Measurements from ENCODE around the gene LRP1B. TPM values are rescaled to one million over a fixed set of nuclear protein-coding genes. Genes with fewer than 3 reads are reported as not detected.

The LRP1B gene
- total RNA-seq, 1 donor from 2014 or later: 0.54 TPM

DNA sequence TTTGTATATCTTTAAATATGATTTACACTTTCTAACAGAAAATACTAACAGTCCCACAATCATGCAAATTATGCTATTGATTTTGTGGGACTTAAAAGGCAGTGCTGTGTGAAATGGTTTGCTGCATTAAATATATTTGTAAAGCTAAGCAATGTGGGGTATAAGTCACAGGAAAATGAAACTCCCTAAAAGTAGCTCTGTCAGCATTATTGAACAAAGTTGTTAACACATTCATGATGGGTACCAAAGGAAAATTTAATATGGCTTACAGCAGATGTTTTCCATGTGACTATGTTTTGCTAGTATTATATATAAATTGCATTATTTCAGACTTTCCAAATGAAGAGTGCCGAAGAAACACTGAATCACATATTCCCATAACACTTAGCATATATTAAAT lies 1450.0 kb downstream of the LRP1B start:
- no peak for DNase-seq (ENCODE audit: low read depth, low spot score)
- no peaks in the 10 kb centered on the region for H3K9me3 Mint-ChIP-seq
- no peak overlapping the region for H3K27ac Mint-ChIP-seq (ENCODE audit: unreplicated experiment)
- no peaks in the 10 kb centered on the region for H3K36me3 Mint-ChIP-seq (ENCODE audit: low read depth)
- H3K4me1 Mint-ChIP-seq: no peaks in the 10 kb centered on the region
- H3K4me3 Mint-ChIP-seq: no peak overlapping the region
- TF ChIP-seq, protein P1, sequence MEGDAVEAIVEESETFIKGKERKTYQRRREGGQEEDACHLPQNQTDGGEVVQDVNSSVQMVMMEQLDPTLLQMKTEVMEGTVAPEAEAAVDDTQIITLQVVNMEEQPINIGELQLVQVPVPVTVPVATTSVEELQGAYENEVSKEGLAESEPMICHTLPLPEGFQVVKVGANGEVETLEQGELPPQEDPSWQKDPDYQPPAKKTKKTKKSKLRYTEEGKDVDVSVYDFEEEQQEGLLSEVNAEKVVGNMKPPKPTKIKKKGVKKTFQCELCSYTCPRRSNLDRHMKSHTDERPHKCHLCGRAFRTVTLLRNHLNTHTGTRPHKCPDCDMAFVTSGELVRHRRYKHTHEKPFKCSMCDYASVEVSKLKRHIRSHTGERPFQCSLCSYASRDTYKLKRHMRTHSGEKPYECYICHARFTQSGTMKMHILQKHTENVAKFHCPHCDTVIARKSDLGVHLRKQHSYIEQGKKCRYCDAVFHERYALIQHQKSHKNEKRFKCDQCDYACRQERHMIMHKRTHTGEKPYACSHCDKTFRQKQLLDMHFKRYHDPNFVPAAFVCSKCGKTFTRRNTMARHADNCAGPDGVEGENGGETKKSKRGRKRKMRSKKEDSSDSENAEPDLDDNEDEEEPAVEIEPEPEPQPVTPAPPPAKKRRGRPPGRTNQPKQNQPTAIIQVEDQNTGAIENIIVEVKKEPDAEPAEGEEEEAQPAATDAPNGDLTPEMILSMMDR (conservative IDR thresholded peaks at IDR 0.05): no peak
- H3K27me3 Mint-ChIP-seq (ENCODE audit: low read depth): no peaks in the 10 kb centered on the region

GRCh38 chr2:140679752-140680151 lies 1451.1 kb downstream of the LRP1B start:
- Mint-ChIP-seq H3K27me3 (ENCODE audit: low read depth) (no peaks in the 10 kb centered on the region), H3K27ac (ENCODE audit: unreplicated experiment) (no peak overlapping the region), H3K4me1 (no peaks in the 10 kb centered on the region), H3K36me3 (ENCODE audit: low read depth) (no peaks in the 10 kb centered on the region), H3K4me3 (no peak overlapping the region), H3K9me3 (no peaks in the 10 kb centered on the region)
- TF ChIP-seq, protein P1 (conservative IDR thresholded peaks at IDR 0.05): no peak
- no peak for DNase-seq (ENCODE audit: low read depth, low spot score)

GRCh38 chr2:140669911-140670310 lies 1460.9 kb downstream of the LRP1B start:
- Mint-ChIP-seq H3K9me3 (peaks cover 7% of the 10 kb centered on the region), H3K4me3 (no peak overlapping the region), H3K27me3 (ENCODE audit: low read depth) (no peaks in the 10 kb centered on the region), H3K36me3 (ENCODE audit: low read depth) (no peaks in the 10 kb centered on the region), H3K27ac (ENCODE audit: unreplicated experiment) (no peak overlapping the region), H3K4me1 (no peaks in the 10 kb centered on the region)
- TF ChIP-seq, protein P1 (conservative IDR thresholded peaks at IDR 0.05): no peak
- DNase-seq (ENCODE audit: low read depth, low spot score): no peak

- TF ChIP-seq, protein P1 (conservative IDR thresholded peaks at IDR 0.05): no peak
- H3K4me3 Mint-ChIP-seq: no peak overlapping the region
Measured at GRCh38 chr2:140667203-140667602, 1463.6 kb downstream of the LRP1B start.

GRCh38 chr2:140662504-140662903 lies 1468.3 kb downstream of the LRP1B start:
- H3K4me3 Mint-ChIP-seq: no peak overlapping the region
- TF ChIP-seq, protein P1 (conservative IDR thresholded peaks at IDR 0.05): no peak
- no peaks in the 10 kb centered on the region for H3K4me1 Mint-ChIP-seq
- no peaks in the 10 kb centered on the region for H3K9me3 Mint-ChIP-seq
- H3K36me3 Mint-ChIP-seq (ENCODE audit: low read depth): no peaks in the 10 kb centered on the region
- no peak overlapping the region for H3K27ac Mint-ChIP-seq (ENCODE audit: unreplicated experiment)
- DNase-seq (ENCODE audit: low read depth, low spot score): no peak
- H3K27me3 Mint-ChIP-seq (ENCODE audit: low read depth): no peaks in the 10 kb centered on the region

More at GRCh38 chr2:140667203-140667602, 1463.6 kb downstream of the LRP1B start:
- Mint-ChIP-seq H3K27me3 (ENCODE audit: low read depth) (no peaks in the 10 kb centered on the region), H3K36me3 (ENCODE audit: low read depth) (no peaks in the 10 kb centered on the region), H3K27ac (ENCODE audit: unreplicated experiment) (no peak overlapping the region), H3K9me3 (peaks cover 7% of the 10 kb centered on the region), H3K4me1 (no peaks in the 10 kb centered on the region)
- no peak for DNase-seq (ENCODE audit: low read depth, low spot score)

Data from neural crest cell (in vitro differentiated cells).